Measurements from ENCODE around the gene CELA2A. TPM values are rescaled to one million over a fixed set of nuclear protein-coding genes. Genes with fewer than 3 reads are reported as not detected.

CELA2A gene
- total RNA-seq, 4 donors from 2014 or later = not detected

DNA sequence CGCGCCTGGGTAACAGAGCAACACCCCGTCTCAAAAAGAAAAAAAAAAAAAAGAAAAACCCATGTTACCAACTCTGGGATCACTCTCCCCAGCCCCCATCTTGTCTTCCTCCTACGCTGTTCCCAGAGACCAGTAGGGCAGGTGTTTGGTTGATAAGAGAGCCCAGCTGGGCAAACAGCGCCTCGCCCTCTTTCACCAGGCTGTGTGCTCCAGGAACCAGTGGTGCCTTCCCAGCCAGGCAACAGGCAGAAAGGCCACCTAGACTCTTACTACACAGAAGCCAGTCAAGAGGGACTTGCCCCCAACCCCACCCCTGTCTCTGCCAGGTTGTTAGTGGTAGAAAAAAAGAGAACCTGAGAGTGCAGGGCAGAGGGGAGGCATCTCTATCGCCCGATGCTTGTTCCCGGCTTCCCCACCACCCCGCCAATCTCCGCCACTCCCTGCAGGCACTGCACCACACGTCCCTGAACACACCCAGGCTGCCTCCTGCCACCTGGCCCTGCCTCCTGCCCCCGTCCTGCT, 32.3 kb upstream of the CELA2A start:
- no peaks in the 10 kb centered on the region for H3K36me3 ChIP-seq
- ATAC-seq (no peak), DNase-seq (no peak)
- H3K27me3 ChIP-seq = no peaks in the 10 kb centered on the region
- H3K27ac ChIP-seq = no peak overlapping the region
- no peak overlapping the region for H3K4me3 ChIP-seq
- no peaks in the 10 kb centered on the region for H3K4me1 ChIP-seq
- H3K9me3 ChIP-seq = no peaks in the 10 kb centered on the region
- TF ChIP-seq, protein P1, sequence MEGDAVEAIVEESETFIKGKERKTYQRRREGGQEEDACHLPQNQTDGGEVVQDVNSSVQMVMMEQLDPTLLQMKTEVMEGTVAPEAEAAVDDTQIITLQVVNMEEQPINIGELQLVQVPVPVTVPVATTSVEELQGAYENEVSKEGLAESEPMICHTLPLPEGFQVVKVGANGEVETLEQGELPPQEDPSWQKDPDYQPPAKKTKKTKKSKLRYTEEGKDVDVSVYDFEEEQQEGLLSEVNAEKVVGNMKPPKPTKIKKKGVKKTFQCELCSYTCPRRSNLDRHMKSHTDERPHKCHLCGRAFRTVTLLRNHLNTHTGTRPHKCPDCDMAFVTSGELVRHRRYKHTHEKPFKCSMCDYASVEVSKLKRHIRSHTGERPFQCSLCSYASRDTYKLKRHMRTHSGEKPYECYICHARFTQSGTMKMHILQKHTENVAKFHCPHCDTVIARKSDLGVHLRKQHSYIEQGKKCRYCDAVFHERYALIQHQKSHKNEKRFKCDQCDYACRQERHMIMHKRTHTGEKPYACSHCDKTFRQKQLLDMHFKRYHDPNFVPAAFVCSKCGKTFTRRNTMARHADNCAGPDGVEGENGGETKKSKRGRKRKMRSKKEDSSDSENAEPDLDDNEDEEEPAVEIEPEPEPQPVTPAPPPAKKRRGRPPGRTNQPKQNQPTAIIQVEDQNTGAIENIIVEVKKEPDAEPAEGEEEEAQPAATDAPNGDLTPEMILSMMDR (IDR thresholded peaks at IDR 0.05 in 4 of 5, conservative IDR thresholded peaks at IDR 0.05 in 1 of 5) = no peak
- TF ChIP-seq POLR2A (IDR thresholded peaks at IDR 0.05) = no peak
- in situ Hi-C loops (cut with MboI; ENCODE audit: low sequenced_read_pairs in 4 of 4) = no loop called here
- intact Hi-C loops (cut with DNase I; ENCODE audit: low total_unique reads) = no loop called here

- intact Hi-C loops (cut with DNase I; ENCODE audit: low total_unique reads) (no loop called here), in situ Hi-C loops (cut with MboI; ENCODE audit: low sequenced_read_pairs in 4 of 4) (loop anchor here in 2 of 4 donors (25.0 kb wide), 2 partner anchors 288 to 313 kb away; no protein-coding TSS in a partner anchor)
- TF ChIP-seq, protein P1 (IDR thresholded peaks at IDR 0.05 in 4 of 5, conservative IDR thresholded peaks at IDR 0.05 in 1 of 5) = no peak
- H3K4me3 ChIP-seq = no peak overlapping the region
- no peaks in the 10 kb centered on the region for H3K36me3 ChIP-seq
- H3K27ac ChIP-seq = no peak overlapping the region
- no peak for DNase-seq
- H3K9me3 ChIP-seq = no peaks in the 10 kb centered on the region
- no peak for ATAC-seq
- no peaks in the 10 kb centered on the region for H3K27me3 ChIP-seq
- no peaks in the 10 kb centered on the region for H3K4me1 ChIP-seq
These were observed 31.6 kb upstream of the CELA2A start for GRCh38 chr1:15424981-15425380.

GRCh38 chr1:15425521-15425920, 31.0 kb upstream of the CELA2A start:
- Histone ChIP-seq H3K4me3 (no peak overlapping the region), H3K9me3 (no peaks in the 10 kb centered on the region), H3K4me1 (no peaks in the 10 kb centered on the region), H3K27ac (no peak overlapping the region), H3K27me3 (no peaks in the 10 kb centered on the region), H3K36me3 (no peaks in the 10 kb centered on the region)
- ATAC-seq (no peak), DNase-seq (no peak)
- in situ Hi-C loops (cut with MboI; ENCODE audit: low sequenced_read_pairs in 4 of 4) (loop anchor here in 2 of 4 donors (25.0 kb wide), 2 partner anchors 288 to 313 kb away; no protein-coding TSS in a partner anchor), intact Hi-C loops (cut with DNase I; ENCODE audit: low total_unique reads) (no loop called here)
- no peak for TF ChIP-seq POLR2A (IDR thresholded peaks at IDR 0.05)
- TF ChIP-seq, protein P1 (IDR thresholded peaks at IDR 0.05 in 4 of 5, conservative IDR thresholded peaks at IDR 0.05 in 1 of 5) = no peak

DNA sequence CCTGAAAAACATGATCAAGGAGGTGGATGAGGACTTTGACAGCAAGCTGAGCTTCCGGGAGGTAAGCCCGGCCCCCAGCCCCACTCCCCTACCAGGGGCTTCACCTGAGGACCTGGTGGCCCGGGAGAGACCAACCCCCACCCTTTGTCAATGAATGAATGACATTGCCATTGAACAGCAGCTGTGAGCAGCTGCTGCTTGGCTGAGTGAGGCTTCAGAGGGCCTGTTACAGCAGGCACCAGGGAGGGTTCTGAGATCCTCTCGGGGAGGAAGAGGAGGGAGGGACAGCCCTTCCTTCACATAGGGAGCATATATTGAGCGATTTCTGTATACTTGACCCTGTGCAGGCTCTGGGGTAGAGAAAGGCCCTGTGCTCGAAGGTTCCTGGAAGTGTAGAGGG, 30.6 kb upstream of the CELA2A start:
- DNase-seq (no peak), ATAC-seq (no peak)
- Histone ChIP-seq H3K4me1 (no peaks in the 10 kb centered on the region), H3K27me3 (no peaks in the 10 kb centered on the region), H3K27ac (no peak overlapping the region), H3K4me3 (no peak overlapping the region), H3K9me3 (no peaks in the 10 kb centered on the region), H3K36me3 (no peaks in the 10 kb centered on the region)
- intact Hi-C loops (cut with DNase I; ENCODE audit: low total_unique reads) (no loop called here), in situ Hi-C loops (cut with MboI; ENCODE audit: low sequenced_read_pairs in 4 of 4) (loop anchor here in 2 of 4 donors (25.0 kb wide), 2 partner anchors 289 to 314 kb away; no protein-coding TSS in a partner anchor)
- TF ChIP-seq, protein P1 (IDR thresholded peaks at IDR 0.05 in 4 of 5, conservative IDR thresholded peaks at IDR 0.05 in 1 of 5) = no peak
- no peak for TF ChIP-seq POLR2A (IDR thresholded peaks at IDR 0.05)

Measured in gastrocnemius medialis (tissue), 4 donors.